DOHH2 (cell line): ENCODE results near the gene PPP4R1.
A peak's percentile ranks its signal among the peaks of the same experiment; 100 is the strongest.

Experiments
- EZH2phosphoT487 ChIP-seq: fragments of 200-600 bp; sonication (generic); IDR thresholded peaks from 2 replicates; pipeline ENCODE4 v1.6.1; 2017; ENCODE audit warnings: borderline replicate concordance, mild to moderate bottlenecking, antibody characterized with exemption, low read length, moderate library complexity, mixed read lengths
- TF ChIP-seq, protein P1 (sequence below): fragments of 200-600 bp; sonication (generic); IDR thresholded peaks from one replicate; pipeline ENCODE4 v1.5.1; 2014; ENCODE audit warnings: antibody characterized with exemption, mild to moderate bottlenecking, low read depth, low read length; ENCODE audit not compliant: poor library complexity, severe bottlenecking

GRCh38 chr18:9516437-9517064, 97.8 kb downstream of the PPP4R1 start:
- TF ChIP-seq, protein P1, sequence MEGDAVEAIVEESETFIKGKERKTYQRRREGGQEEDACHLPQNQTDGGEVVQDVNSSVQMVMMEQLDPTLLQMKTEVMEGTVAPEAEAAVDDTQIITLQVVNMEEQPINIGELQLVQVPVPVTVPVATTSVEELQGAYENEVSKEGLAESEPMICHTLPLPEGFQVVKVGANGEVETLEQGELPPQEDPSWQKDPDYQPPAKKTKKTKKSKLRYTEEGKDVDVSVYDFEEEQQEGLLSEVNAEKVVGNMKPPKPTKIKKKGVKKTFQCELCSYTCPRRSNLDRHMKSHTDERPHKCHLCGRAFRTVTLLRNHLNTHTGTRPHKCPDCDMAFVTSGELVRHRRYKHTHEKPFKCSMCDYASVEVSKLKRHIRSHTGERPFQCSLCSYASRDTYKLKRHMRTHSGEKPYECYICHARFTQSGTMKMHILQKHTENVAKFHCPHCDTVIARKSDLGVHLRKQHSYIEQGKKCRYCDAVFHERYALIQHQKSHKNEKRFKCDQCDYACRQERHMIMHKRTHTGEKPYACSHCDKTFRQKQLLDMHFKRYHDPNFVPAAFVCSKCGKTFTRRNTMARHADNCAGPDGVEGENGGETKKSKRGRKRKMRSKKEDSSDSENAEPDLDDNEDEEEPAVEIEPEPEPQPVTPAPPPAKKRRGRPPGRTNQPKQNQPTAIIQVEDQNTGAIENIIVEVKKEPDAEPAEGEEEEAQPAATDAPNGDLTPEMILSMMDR: peak; percentile 90
- TF ChIP-seq EZH2phosphoT487: no peak
